Activated CD8-positive, alpha-beta T cell treated with anti-CD3 and anti-CD28 coated beads for 36 hours (primary cell): ENCODE measurements around the gene GIGYF1. TPM values are rescaled to one million over a fixed set of nuclear protein-coding genes. Genes with fewer than 3 reads are reported as not detected.

Source experiments
- ATAC-seq: fragments of 200-7000 bp; cut with Tn5 transposase; one replicate; pipeline ENCODE4 v1.10.0; 2021; ENCODE audit warnings: mild to moderate bottlenecking, moderate library complexity
- CTCF ChIA-PET: fragments of 350-600 bp; sonication (Branson Sonifier 250); formaldehyde crosslinking; loops from one replicate; lab custom pipeline; 2021; ENCODE audit warnings: antibody characterized with exemption; lab: Charles Lee
- POLR2A ChIA-PET: fragments of 350-600 bp; sonication (Branson Sonifier 250); formaldehyde crosslinking; loops from one replicate; lab custom pipeline; 2021; ENCODE audit warnings: antibody characterized with exemption; lab: Charles Lee
- DNase-seq: peaks from one replicate; pipeline ENCODE4 v3.0.0-alpha.2; 2020
- H3K27ac Mint-ChIP-seq: one replicate; pipeline ENCODE4 v1.8.0; 2021; ENCODE audit warnings: mild to moderate bottlenecking, mixed read lengths
- H3K27me3 Mint-ChIP-seq: one replicate; pipeline ENCODE4 v1.8.0; 2021; ENCODE audit warnings: mixed read lengths
- H3K36me3 Mint-ChIP-seq: one replicate; pipeline ENCODE4 v1.8.0; 2021; ENCODE audit warnings: low read depth, mixed read lengths
- H3K4me1 Mint-ChIP-seq: one replicate; pipeline ENCODE4 v1.8.0; 2021; ENCODE audit warnings: low read depth, mixed read lengths
- H3K4me3 Mint-ChIP-seq: one replicate; pipeline ENCODE4 v1.8.0; 2021; ENCODE audit warnings: mild to moderate bottlenecking, moderate library complexity, mixed read lengths
- H3K9me3 Mint-ChIP-seq: one replicate; pipeline ENCODE4 v1.8.0; 2021; ENCODE audit warnings: mixed read lengths
- intact Hi-C: fragments of 100-400 bp; cut with micrococcal nuclease; formaldehyde crosslinking; loops from one replicate; pipeline ENCODE4 v1.10.0; 2022
- total RNA-seq, 2 experiments: library from RNA; stranded (reverse); gene quantifications; one replicate each; pipeline ENCODE4 v1.2.3, GENCODE V29; 2021
- TF ChIP-seq, protein P1 (sequence below): fragments of 200-600 bp; IDR thresholded peaks from one replicate; pipeline ENCODE4 v1.8.0; 2022; ENCODE audit warnings: antibody characterized with exemption, mild to moderate bottlenecking

GIGYF1 gene
- total RNA-seq, 2 experiments from 2014 or later = 36.9 to 41.5 TPM

DNA sequence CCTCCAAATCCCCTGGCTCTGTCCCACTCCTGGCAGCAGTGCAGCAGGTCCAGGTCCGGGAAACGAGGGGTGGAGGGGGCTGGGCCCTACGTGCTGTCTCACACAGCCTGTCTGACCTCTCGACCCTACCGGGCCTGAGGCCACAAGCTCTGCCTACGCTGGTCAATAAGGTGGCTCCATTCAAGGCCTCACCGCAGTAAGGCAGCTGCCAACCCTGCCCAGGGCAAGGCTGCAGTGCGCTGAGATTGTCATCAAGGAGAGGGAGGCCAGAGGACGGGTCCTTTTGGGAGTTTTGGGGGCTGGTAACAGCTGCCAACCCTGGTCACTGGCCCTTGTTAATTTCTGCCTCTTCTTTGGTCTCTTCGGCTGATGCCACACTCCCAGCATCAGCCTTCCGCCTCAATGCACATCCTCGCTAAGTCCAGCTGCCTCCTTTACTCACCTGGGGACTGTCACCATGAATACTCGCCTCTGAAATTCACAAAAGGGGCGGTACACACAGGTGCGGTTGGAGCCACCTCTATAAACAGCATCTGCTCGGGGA is 29.8 kb upstream of the GIGYF1 start:
- no peak overlapping the region for H3K27ac Mint-ChIP-seq
- H3K4me3 Mint-ChIP-seq = no peak overlapping the region
- ChIA-PET CTCF (interaction anchor here (1.8 to 5.7 kb wide), 3 partner anchors 12 to 27 kb away, joined by 4 to 71 read pairs (median 16); partner anchors contain the start of genes POP7 and ZAN), POLR2A (interaction anchor here (1.0 kb wide), 1 partner anchor 13 kb away, joined by 3 read pairs; no protein-coding TSS in a partner anchor)
- no peaks in the 10 kb centered on the region for H3K36me3 Mint-ChIP-seq
- H3K27me3 Mint-ChIP-seq = peaks cover 38% of the 10 kb centered on the region
- intact Hi-C loops = no loop called here
- H3K4me1 Mint-ChIP-seq = peaks cover 2% of the 10 kb centered on the region
- ATAC-seq (no peak), DNase-seq (no peak)
- TF ChIP-seq, protein P1, sequence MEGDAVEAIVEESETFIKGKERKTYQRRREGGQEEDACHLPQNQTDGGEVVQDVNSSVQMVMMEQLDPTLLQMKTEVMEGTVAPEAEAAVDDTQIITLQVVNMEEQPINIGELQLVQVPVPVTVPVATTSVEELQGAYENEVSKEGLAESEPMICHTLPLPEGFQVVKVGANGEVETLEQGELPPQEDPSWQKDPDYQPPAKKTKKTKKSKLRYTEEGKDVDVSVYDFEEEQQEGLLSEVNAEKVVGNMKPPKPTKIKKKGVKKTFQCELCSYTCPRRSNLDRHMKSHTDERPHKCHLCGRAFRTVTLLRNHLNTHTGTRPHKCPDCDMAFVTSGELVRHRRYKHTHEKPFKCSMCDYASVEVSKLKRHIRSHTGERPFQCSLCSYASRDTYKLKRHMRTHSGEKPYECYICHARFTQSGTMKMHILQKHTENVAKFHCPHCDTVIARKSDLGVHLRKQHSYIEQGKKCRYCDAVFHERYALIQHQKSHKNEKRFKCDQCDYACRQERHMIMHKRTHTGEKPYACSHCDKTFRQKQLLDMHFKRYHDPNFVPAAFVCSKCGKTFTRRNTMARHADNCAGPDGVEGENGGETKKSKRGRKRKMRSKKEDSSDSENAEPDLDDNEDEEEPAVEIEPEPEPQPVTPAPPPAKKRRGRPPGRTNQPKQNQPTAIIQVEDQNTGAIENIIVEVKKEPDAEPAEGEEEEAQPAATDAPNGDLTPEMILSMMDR = no peak
- H3K9me3 Mint-ChIP-seq = no peaks in the 10 kb centered on the region

DNA sequence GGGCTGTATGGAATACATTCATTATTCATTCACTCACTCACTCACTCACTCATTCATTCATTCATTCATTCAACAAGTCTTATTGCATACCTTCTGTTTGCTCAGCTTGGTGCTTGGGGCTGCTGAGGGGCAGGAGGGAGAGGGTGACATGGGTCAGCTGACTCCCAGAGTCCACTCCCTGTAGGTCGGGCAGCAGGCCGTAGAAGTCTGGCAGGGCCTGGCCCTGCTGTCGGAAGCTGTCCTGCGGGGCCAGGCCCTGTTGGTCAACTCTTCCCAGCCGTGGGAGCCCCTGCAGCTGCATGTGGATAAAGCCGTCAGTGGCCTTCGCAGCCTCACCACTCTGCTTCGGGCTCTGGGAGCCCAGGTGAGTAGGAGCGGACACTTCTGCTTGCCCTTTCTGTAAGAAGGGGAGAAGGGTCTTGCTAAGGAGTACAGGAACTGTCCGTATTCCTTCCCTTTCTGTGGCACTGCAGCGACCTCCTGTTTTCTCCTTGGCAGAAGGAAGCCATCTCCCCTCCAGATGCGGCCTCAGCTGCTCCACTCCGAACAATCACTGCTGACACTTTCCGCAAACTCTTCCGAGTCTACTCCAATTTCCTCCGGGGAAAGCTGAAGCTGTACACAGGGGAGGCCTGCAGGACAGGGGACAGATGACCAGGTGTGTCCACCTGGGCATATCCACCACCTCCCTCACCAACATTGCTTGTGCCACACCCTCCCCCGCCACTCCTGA is 28.6 kb upstream of the GIGYF1 start:
- CTCF ChIA-PET = interaction anchor here (0.6 to 5.7 kb wide), 4 partner anchors 13 to 85 kb away, joined by 3 to 71 read pairs (median 10); partner anchors contain the start of genes POP7 and ZAN
- TF ChIP-seq, protein P1 = no peak
- POLR2A ChIA-PET = interaction anchor here (0.7 kb wide), 1 partner anchor 80 kb away, joined by 3 read pairs; no protein-coding TSS in a partner anchor
- Mint-ChIP-seq H3K27ac (no peak overlapping the region), H3K9me3 (peaks cover 3% of the 10 kb centered on the region), H3K4me1 (peaks cover 2% of the 10 kb centered on the region), H3K27me3 (peaks cover 42% of the 10 kb centered on the region), H3K4me3 (no peak overlapping the region), H3K36me3 (no peaks in the 10 kb centered on the region)
- intact Hi-C loops = no loop called here
- ATAC-seq = no peak
- DNase-seq = no peak

DNA sequence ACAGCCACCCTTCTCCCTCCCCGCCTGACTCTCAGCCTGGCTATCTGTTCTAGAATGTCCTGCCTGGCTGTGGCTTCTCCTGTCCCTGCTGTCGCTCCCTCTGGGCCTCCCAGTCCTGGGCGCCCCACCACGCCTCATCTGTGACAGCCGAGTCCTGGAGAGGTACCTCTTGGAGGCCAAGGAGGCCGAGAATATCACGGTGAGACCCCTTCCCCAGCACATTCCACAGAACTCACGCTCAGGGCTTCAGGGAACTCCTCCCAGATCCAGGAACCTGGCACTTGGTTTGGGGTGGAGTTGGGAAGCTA is 27.4 kb upstream of the GIGYF1 start:
- Mint-ChIP-seq H3K27me3 (peaks cover 42% of the 10 kb centered on the region), H3K4me3 (no peak overlapping the region), H3K36me3 (no peaks in the 10 kb centered on the region), H3K27ac (no peak overlapping the region), H3K4me1 (peaks cover 2% of the 10 kb centered on the region), H3K9me3 (peaks cover 3% of the 10 kb centered on the region)
- ChIA-PET POLR2A (interaction anchor here (0.9 kb wide), 1 partner anchor 16 kb away, joined by 6 read pairs; the partner anchor contains the start of gene POP7), CTCF (interaction anchor here (5.7 kb wide), 1 partner anchor 16 kb away, joined by 71 read pairs; the partner anchor contains the start of gene POP7)
- TF ChIP-seq, protein P1 = no peak
- intact Hi-C loops = no loop called here
- DNase-seq (no peak), ATAC-seq (no peak)

DNA sequence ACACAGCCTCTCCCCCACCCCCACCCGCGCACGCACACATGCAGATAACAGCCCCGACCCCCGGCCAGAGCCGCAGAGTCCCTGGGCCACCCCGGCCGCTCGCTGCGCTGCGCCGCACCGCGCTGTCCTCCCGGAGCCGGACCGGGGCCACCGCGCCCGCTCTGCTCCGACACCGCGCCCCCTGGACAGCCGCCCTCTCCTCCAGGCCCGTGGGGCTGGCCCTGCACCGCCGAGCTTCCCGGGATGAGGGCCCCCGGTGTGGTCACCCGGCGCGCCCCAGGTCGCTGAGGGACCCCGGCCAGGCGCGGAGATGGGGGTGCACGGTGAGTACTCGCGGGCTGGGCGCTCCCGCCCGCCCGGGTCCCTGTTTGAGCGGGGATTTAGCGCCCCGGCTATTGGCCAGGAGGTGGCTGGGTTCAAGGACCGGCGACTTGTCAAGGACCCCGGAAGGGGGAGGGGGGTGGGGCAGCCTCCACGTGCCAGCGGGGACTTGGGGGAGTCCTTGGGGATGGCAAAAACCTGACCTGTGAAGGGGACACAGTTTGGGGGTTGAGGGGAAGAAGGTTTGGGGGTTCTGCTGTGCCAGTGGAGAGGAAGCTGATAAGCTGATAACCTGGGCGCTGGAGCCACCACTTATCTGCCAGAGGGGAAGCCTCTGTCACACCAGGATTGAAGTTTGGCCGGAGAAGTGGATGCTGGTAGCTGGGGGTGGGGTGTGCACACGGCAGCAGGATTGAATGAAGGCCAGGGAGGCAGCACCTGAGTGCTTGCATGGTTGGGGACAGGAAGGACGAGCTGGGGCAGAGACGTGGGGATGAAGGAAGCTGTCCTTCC is 26.8 kb upstream of the GIGYF1 start:
- Mint-ChIP-seq H3K36me3 (no peaks in the 10 kb centered on the region), H3K27me3 (peaks cover 42% of the 10 kb centered on the region), H3K27ac (no peak overlapping the region), H3K9me3 (peaks cover 3% of the 10 kb centered on the region), H3K4me1 (peaks cover 2% of the 10 kb centered on the region), H3K4me3 (no peak overlapping the region)
- TF ChIP-seq, protein P1 = no peak
- CTCF ChIA-PET = interaction anchor here (2.2 to 5.7 kb wide), 2 partner anchors 15 to 16 kb away, joined by 9 to 71 read pairs; partner anchors contain the start of gene POP7
- POLR2A ChIA-PET = interaction anchor here (0.9 to 1.4 kb wide), 2 partner anchors 15 kb away, joined by 5 to 6 read pairs; partner anchors contain the start of gene POP7
- DNase-seq (no peak), ATAC-seq (no peak)
- intact Hi-C loops = no loop called here
